RWPE2 (cell line): ENCODE measurements around the gene ZBTB25.

Source experiments
- ATAC-seq: fragments of 200-7000 bp; cut with Tn5 transposase; 3 replicates; pipeline ENCODE4 v1.9.1; 2021; ENCODE audit warnings: low read depth
- DNase-seq: peaks from one replicate; pipeline ENCODE4 v3.0.0-alpha.2; 2020; ENCODE audit warnings: low spot score
- H3K27ac ChIP-seq: fragments of 450-650 bp; 2 replicates; pipeline ENCODE4 v1.5.1; 2017; ENCODE audit warnings: mild to moderate bottlenecking; ENCODE audit not compliant: poor library complexity, severe bottlenecking
- H3K27me3 ChIP-seq: fragments of 250-450 bp; sonication (Bioruptor Pico); 2 replicates; pipeline ENCODE4 v1.5.1; 2021; ENCODE audit warnings: mild to moderate bottlenecking, moderate library complexity; ENCODE audit not compliant: insufficient read depth, poor library complexity, severe bottlenecking
- H3K36me3 ChIP-seq: fragments of 250-450 bp; sonication (Bioruptor Pico); 2 replicates; pipeline ENCODE4 v1.5.1; 2020; ENCODE audit warnings: low read depth, mild to moderate bottlenecking, moderate library complexity
- H3K4me1 ChIP-seq: fragments of 250-450 bp; sonication (Bioruptor Pico); 2 replicates; pipeline ENCODE4 v1.5.1; 2021; ENCODE audit warnings: mild to moderate bottlenecking, moderate library complexity; ENCODE audit not compliant: insufficient read depth, poor library complexity, severe bottlenecking
- H3K4me3 ChIP-seq: fragments of 250-450 bp; sonication (Bioruptor Pico); 2 replicates; pipeline ENCODE4 v1.5.1; 2021; ENCODE audit warnings: mild to moderate bottlenecking, moderate library complexity; ENCODE audit not compliant: severe bottlenecking
- H3K9me3 ChIP-seq: fragments of 250-450 bp; sonication (Bioruptor Pico); 2 replicates; pipeline ENCODE4 v1.5.1; 2021; ENCODE audit warnings: mild to moderate bottlenecking, moderate library complexity; ENCODE audit not compliant: severe bottlenecking
- CTCF ChIP-seq: fragments of 450-650 bp; IDR thresholded peaks from one replicate; pipeline ENCODE4 v1.5.1; 2017; ENCODE audit warnings: mild to moderate bottlenecking, moderate library complexity; ENCODE audit not compliant: poor library complexity, severe bottlenecking

The ZBTB25 gene

GRCh38 chr14:64411001-64411400, 92.6 kb downstream of the ZBTB25 start:
- TF ChIP-seq CTCF = no peak
- no peak for DNase-seq
- Histone ChIP-seq H3K4me3 (no peak overlapping the region), H3K27ac (no peak overlapping the region), H3K9me3 (no peaks in the 10 kb centered on the region), H3K36me3 (peaks cover 78% of the 10 kb centered on the region), H3K27me3 (no peaks in the 10 kb centered on the region), H3K4me1 (no peaks in the 10 kb centered on the region)
- ATAC-seq = no peak

GRCh38 chr14:64410084-64410774, 93.4 kb downstream of the ZBTB25 start:
- Histone ChIP-seq H3K4me1 (no peaks in the 10 kb centered on the region), H3K36me3 (peaks cover 76% of the 10 kb centered on the region)
- no peak for DNase-seq

GRCh38 chr14:64409126-64409920, 94.3 kb downstream of the ZBTB25 start:
- no peak overlapping the region for H3K27ac ChIP-seq
- ATAC-seq = no peak
- H3K27me3 ChIP-seq = no peaks in the 10 kb centered on the region
- H3K4me3 ChIP-seq = no peak overlapping the region
- peaks cover 76% of the 10 kb centered on the region for H3K36me3 ChIP-seq
- no peak for TF ChIP-seq CTCF
- DNase-seq = no peak
- no peaks in the 10 kb centered on the region for H3K9me3 ChIP-seq
- no peaks in the 10 kb centered on the region for H3K4me1 ChIP-seq

More at GRCh38 chr14:64410084-64410774, 93.4 kb downstream of the ZBTB25 start:
- Histone ChIP-seq H3K27ac (no peak overlapping the region), H3K9me3 (no peaks in the 10 kb centered on the region), H3K27me3 (no peaks in the 10 kb centered on the region), H3K4me3 (no peak overlapping the region)
- peak; percentile 75 for ATAC-seq
- TF ChIP-seq CTCF = no peak

GRCh38 chr14:64407329-64407728, 96.3 kb downstream of the ZBTB25 start:
- ATAC-seq = no peak

More at GRCh38 chr14:64407329-64407728, 96.3 kb downstream of the ZBTB25 start:
- TF ChIP-seq CTCF = no peak
- no peaks in the 10 kb centered on the region for H3K27me3 ChIP-seq
- H3K9me3 ChIP-seq = no peaks in the 10 kb centered on the region
- no peak overlapping the region for H3K4me3 ChIP-seq
- no peak for DNase-seq
- no peak overlapping the region for H3K27ac ChIP-seq
- H3K36me3 ChIP-seq = peaks cover 76% of the 10 kb centered on the region
- no peaks in the 10 kb centered on the region for H3K4me1 ChIP-seq
